Inflammatory macrophage treated with lipopolysaccharide for 4 hours (primary cell): Measurements from ENCODE around the gene GPR160.
A peak's percentile ranks its signal among the peaks of the same experiment; 100 is the strongest.

Experiments used
- DNase-seq: peaks from one replicate; pipeline ENCODE4 v3.0.0-alpha.2; 2020

GPR160 gene

GRCh38 chr3:170033489-170033888 is 4.3 kb upstream of the GPR160 start:
- peak; percentile 22 for DNase-seq

- peak; percentile 52 for DNase-seq
Observed at GRCh38 chr3:170038434-170039110, 777 bp downstream of the GPR160 start.

GRCh38 chr3:170040418-170040817 is 2.6 kb downstream of the GPR160 start:
- DNase-seq = no peak

DNA sequence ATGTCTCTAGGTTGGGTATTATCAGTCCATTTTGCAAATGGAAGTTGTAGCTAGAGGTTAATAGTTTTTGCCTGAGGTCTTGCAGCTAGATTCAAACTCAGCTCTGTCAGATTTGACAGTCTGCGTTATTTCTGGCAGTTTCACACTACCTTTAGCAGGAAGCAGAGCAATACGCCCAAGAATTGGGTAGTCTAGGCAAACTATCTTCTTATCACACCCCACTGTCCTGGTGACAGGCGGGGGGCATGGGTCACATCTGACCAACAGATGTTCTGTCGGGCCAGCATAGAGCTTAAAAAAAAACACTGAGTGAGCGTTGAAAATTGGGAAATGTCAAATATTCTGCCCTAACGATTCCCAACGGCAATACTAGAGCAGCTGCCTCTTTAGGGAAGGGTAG is 5.7 kb downstream of the GPR160 start:
- no peak for DNase-seq

GRCh38 chr3:170044271-170044670 is 6.5 kb downstream of the GPR160 start:
- peak; percentile 84 for DNase-seq

DNA sequence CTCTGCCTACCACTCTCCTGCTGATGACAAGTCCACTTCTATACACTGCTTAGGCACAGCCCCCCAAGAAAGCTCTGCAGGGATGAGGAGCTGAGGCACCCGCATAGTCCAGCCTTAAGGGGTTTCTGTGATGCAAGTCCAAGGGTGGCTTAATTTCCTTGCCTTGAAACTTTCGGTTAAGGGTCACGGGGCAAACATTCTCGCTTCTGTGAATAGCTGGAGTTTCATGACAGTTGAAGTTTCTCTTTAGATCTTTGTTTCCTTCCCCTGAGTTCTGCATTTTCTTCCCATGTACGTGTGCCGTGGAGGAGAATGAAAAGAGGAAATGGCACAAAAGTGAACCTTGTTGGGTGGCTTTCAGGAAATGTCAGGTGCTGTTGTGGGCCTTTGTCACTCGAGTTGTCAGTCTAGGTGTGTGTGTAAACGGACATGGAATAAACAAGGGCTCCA is 7.0 kb downstream of the GPR160 start:
- DNase-seq = peak; percentile 88

GRCh38 chr3:170046269-170047132 is 8.7 kb downstream of the GPR160 start:
- DNase-seq = no peak

- no peak for DNase-seq
Observed at GRCh38 chr3:170047133-170047404, 9.3 kb downstream of the GPR160 start.

- no peak for DNase-seq
Observed at GRCh38 chr3:170049146-170050000, 11.6 kb downstream of the GPR160 start.

GRCh38 chr3:170050753-170051152 is 13.0 kb downstream of the GPR160 start:
- no peak for DNase-seq

DNA sequence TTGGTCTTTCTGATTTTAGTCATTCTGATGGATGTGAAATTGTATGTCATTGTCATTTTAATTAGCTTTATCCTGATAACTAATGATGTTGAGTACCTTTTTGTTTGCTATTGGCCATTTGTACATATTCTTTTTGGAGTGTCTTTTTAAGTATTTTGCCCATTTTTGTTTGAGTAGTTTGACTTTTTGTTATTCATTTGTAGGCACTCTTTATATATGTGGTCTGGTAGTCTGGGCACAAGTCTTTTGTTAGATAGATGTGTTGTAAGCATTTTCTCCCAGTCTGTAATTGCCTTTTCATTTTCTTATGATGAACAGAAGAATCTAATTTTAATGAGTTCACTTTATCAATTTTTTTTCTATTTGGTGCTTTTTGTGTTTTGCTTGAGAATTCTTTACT is 14.6 kb downstream of the GPR160 start:
- DNase-seq = no peak

GRCh38 chr3:170054204-170054603 is 16.4 kb downstream of the GPR160 start:
- peak; percentile 29 for DNase-seq

- no peak for DNase-seq
Observed at GRCh38 chr3:170055209-170055608, 17.4 kb downstream of the GPR160 start.

DNA sequence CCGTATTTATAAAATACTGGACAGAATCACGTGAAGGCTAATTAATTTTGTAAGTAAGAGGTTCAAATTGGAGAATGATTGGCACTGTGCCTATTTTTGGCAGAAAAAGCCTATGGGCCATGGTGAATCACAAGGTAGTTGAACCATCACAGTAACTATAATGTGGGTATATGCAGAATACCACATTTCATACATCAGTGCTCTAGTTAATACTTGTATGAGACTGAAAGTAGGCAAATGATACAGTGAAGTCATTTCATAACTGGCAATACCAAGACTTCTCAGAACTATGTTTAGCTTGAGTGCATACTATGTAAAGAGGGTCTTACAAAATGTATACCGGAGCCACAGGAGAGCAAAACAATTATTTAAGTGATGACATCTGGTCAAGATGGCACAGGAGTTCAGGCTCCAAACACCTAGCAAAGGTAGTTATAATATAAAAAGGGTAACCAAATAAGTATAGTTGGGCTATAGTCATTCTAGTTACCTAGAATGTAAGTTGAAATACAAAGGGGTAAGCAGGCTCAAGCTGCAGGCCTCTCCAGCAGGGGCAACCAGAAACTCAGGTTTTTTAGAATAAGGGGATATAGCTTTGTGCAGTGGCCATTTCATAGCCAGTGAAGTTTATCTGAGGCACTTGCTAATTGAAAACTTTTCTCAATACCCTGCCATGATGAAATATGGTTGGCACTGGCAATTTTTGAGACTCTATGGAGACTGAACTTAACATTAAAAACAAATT is 19.1 kb downstream of the GPR160 start:
- DNase-seq = no peak

- DNase-seq = no peak
Observed at GRCh38 chr3:170057550-170057949, 19.8 kb downstream of the GPR160 start.

DNA sequence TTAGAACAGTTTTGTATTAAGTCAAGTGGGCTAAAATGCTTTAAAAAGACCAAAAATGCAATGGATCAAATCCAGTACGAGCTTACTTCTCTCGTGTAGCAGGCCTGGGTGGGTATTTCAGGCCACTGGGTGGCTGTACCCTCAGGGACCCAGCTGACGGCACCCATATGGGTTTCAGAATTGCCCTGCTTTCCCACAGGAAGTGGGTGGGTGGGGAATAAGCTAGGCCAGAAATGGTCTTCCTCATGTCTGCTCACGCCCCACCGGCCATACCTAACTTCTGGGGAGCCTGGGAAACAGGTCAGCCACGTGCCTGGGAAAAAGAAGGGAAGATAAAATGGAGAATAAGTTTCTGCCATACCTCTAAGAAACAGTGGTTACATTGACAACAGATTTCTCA is 20.3 kb downstream of the GPR160 start:
- peak; percentile 35 for DNase-seq

- DNase-seq = no peak
Observed at GRCh38 chr3:170059447-170059846, 21.7 kb downstream of the GPR160 start.

- no peak for DNase-seq
Observed at GRCh38 chr3:170062068-170062467, 24.3 kb downstream of the GPR160 start.

DNA sequence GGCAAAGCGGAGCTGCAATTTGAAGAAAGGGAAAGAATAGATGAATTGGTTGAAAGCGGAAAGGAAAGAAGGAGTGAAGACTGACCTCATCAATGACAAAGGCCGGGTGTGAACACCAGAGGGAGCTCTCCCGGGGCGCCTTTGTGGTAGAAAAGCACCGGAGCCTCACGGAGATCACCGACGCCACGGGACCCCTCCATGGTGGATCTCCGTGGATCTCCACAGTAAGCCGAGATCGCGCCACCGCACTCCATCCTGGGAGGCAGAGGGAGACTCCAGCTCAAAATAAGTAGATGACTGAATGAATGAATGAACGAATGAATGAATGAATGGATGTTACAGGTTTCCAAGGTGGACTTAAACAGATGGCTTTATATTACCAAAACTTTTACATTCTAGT is 25.0 kb downstream of the GPR160 start:
- no peak for DNase-seq

DNA sequence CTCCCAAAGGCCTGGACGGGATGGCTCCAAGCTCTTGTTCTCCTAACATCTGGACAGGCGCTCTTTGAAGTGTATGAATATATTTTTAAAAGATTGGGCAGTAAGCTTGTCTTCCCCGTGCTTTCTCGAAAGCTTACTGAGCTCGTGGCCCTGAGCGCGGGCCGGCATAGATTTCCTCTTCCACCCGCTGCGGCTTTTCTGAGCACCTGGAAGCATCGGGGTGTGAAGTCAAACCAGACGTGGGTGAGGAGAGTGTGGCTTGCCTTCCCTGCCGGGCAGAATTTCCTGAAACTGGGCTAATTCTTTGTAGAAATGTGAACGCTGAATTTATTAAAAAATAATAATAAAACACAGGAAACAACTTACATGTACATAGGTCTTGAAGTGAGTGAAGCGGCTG is 25.9 kb downstream of the GPR160 start:
- no peak for DNase-seq

- DNase-seq = no peak
Observed at GRCh38 chr3:170064108-170064507, 26.3 kb downstream of the GPR160 start.

DNA sequence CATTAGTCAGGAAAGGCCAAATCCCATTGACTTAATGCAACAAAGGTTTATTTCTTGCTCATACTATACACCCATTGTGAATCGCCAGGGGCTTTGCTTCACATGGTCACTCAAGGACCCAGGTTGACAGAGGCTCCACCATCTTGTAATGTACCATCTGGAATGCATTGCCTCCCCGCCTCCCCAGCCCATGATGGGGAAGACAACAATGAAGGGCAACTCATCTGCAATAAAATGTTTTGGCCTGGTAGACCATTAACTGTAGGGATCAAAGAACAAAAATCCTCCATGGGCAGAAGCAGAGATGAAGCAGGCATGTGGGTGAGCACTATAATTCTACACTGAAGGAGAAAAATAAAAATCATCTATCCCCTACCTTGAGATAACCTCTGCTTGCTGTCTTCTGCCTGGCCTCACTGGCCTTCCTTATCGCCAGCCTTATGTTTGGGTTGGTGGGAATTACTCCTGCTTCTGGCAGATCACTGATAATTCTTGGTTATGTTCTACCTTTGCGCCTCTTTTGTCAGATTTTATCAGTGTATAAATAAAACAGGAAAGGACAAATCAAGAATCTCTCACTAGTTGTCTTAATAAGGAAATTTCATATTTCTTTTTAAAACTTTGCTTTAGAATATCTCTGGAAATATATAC is 37.8 kb downstream of the GPR160 start:
- DNase-seq = no peak
